ENCODE measurements around the gene ANKS1A.

DNA sequence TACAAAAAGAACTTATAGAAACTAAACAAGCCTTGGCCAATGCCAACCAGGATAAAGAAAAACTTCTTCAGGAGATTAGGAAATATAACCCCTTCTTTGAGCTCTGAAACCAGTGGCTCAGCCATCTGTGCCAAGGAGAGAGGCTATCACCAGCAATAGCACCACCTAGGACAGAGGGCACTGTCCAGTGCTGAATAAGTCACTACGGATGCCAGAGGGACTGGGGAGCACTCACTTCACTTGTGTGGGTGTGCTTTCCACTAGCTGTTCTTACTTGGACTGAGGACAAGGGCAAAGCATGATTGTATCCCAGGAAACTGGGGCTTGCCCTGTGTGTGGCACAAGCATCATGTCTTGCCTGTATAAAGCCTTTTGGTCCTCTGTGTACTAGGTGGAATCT is 16.7 kb upstream of the ANKS1A start:
- TF ChIP-seq CTCF (conservative IDR thresholded peaks at IDR 0.05; ENCODE audit: low read length) (no peak), EZH2phosphoT487 (IDR thresholded peaks at IDR 0.05; ENCODE audit: borderline replicate concordance) (no peak)

All from Loucy (cell line).